NT2/D1 (cell line): ENCODE results near the gene OR2V1.
"Not testable (repeated sequence)": the region's sequence is repeated elsewhere in the genome, so short reads cannot be mapped to it uniquely, and the experiment has no call there.

Experiments used
- SUZ12 ChIP-seq: IDR thresholded peaks from 2 replicates; pipeline ENCODE4 v1.6.1; 2011; ENCODE audit not compliant: insufficient read length, insufficient read depth; ENCODE audit errors: extremely low read depth
- YY1 ChIP-seq: IDR thresholded peaks from 2 replicates; pipeline ENCODE4 v1.6.1; 2011; ENCODE audit not compliant: insufficient read length, insufficient read depth
- ZNF274 ChIP-seq: IDR thresholded peaks from 2 replicates; pipeline ENCODE4 v1.6.1; 2011; ENCODE audit warnings: mild to moderate bottlenecking, low read depth, low read length

DNA sequence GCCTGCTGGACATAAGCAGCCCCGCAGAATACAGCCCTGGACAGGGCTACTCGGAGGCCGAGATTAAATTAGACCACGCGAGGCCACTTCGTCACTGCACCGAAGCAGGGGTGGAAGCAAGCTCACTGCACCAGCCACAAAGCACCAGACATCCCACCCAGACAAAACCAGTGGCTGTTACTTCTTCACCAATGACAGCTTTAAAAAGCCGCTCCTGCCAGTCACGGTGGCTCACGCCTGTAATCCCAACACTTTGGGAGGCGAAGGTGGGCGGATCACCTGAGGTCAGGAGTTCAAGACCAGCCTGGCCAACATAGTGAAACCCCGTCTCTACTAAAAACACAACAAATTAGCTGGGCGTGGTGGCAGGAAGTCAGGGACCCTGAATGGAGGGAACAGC is 46.6 kb upstream of the OR2V1 start:
- not testable (repeated sequence) for TF ChIP-seq YY1, ZNF274, SUZ12
